Thyroid gland (tissue), 4 donors: ENCODE data around the gene LRRC40. TPM values are rescaled to one million over a fixed set of nuclear protein-coding genes. Genes with fewer than 3 reads are reported as not detected.

Experiments
- DNase-seq, 2 donors: peaks; one replicate each; pipeline ENCODE4 v3.0.0-alpha.2; 2019
- H3K27ac ChIP-seq, 3 donors: fragments of 200-600 bp; sonication (generic); 1 replicate in 2 of 3; 2 replicates in 1 of 3; pipeline ENCODE4 v1.5.1; 2016 to 2019; ENCODE audit warnings: mild to moderate bottlenecking in 1 of 3, moderate library complexity in 1 of 3
- H3K27me3 ChIP-seq: fragments of 200-600 bp; sonication (generic); one replicate; pipeline ENCODE4 v1.5.1; 2019
- H3K36me3 ChIP-seq, 2 donors: fragments of 200-600 bp; sonication (generic); one replicate each; pipeline ENCODE4 v1.5.1; 2016 to 2019
- H3K4me1 ChIP-seq, 2 donors: fragments of 200-600 bp; sonication (generic); one replicate each; pipeline ENCODE4 v1.5.1; 2017 to 2019
- H3K4me3 ChIP-seq, 3 donors: fragments of 200-600 bp; sonication (generic); replicated peaks in 1 of 3; 1 replicate in 2 of 3; 2 replicates in 1 of 3; pipeline ENCODE4 v1.5.1; 2016; ENCODE audit warnings: mild to moderate bottlenecking in 1 of 3
- H3K9me3 ChIP-seq: fragments of 200-600 bp; sonication (generic); one replicate; pipeline ENCODE4 v1.5.1; 2017
- POLR2A ChIP-seq, 2 donors: fragments of 450-650 bp; IDR thresholded peaks; one replicate each; pipeline ENCODE4 v1.6.1; 2017; ENCODE audit warnings: antibody characterized with exemption in 2 of 2, mild to moderate bottlenecking in 2 of 2, moderate library complexity in 1 of 2
- WGBS, 2 donors: methylation state at CpG; one replicate each; pipeline ENCODE4 v1.1.5; 2017; 5-methylcytosine and 5-hydroxymethylcytosine counted together
- intact Hi-C: fragments of 100-400 bp; cut with DNase I; formaldehyde crosslinking; loops from one replicate; pipeline ENCODE4 v1.15.1; 2023
- total RNA-seq, 4 donors: library from RNA; depleted of rRNA; stranded (reverse); fragments of >200 nt; gene quantifications; one replicate each; pipeline ENCODE4 v1.2.3, GENCODE V29; 2016
- TF ChIP-seq, protein P1 (sequence below), 6 experiments: fragments of 200-600 bp in 3 of 6; fragments of 450-650 bp in 3 of 6; sonication (generic) in 3 of 6; IDR thresholded peaks; one replicate each; pipeline ENCODE4 v1.5.1; 2016 to 2019; ENCODE audit warnings: antibody characterized with exemption in 6 of 6, mild to moderate bottlenecking in 2 of 6, inconsistent platforms in 1 of 6, moderate library complexity in 1 of 6

LRRC40 gene
- total RNA-seq, 4 donors from 2014 or later = 13.2 to 21.9 (median 17.0) TPM

DNA sequence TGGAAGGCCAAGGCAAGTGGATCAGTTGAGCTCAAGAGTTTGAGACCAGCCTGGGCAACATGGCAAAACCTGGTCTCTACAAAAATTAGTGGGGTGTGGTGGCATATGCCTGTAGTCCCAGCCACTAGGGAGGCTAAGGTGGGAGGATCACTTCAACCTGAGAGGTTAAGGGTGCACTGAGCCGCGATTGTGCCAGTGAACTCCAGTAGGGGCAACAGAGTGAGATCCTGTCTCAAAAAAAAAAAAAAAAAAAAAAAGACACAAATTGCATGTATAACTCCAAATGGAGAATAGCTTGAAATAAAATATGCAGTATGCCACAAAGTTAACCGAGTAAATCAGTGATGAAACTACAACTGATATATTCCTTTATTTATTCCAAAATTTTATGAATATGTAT, 51.6 kb downstream of the LRRC40 start:
- no peak overlapping the region for H3K27ac ChIP-seq
- H3K36me3 ChIP-seq = peaks cover 0 to 3% of the 10 kb centered on the region in 2 donors
- no peaks in the 10 kb centered on the region for H3K9me3 ChIP-seq
- H3K27me3 ChIP-seq = no peaks in the 10 kb centered on the region
- intact Hi-C loops = no loop called here
- no peak for DNase-seq
- WGBS, 2 donors = 94 to 95% methylated on average over 3 of the region's 3 CpGs
- no peaks in the 10 kb centered on the region for H3K4me1 ChIP-seq
- TF ChIP-seq, protein P1, sequence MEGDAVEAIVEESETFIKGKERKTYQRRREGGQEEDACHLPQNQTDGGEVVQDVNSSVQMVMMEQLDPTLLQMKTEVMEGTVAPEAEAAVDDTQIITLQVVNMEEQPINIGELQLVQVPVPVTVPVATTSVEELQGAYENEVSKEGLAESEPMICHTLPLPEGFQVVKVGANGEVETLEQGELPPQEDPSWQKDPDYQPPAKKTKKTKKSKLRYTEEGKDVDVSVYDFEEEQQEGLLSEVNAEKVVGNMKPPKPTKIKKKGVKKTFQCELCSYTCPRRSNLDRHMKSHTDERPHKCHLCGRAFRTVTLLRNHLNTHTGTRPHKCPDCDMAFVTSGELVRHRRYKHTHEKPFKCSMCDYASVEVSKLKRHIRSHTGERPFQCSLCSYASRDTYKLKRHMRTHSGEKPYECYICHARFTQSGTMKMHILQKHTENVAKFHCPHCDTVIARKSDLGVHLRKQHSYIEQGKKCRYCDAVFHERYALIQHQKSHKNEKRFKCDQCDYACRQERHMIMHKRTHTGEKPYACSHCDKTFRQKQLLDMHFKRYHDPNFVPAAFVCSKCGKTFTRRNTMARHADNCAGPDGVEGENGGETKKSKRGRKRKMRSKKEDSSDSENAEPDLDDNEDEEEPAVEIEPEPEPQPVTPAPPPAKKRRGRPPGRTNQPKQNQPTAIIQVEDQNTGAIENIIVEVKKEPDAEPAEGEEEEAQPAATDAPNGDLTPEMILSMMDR (IDR thresholded peaks at IDR 0.05) = no peak
- TF ChIP-seq POLR2A (IDR thresholded peaks at IDR 0.05) = no peak
- H3K4me3 ChIP-seq = no peak overlapping the region

DNA sequence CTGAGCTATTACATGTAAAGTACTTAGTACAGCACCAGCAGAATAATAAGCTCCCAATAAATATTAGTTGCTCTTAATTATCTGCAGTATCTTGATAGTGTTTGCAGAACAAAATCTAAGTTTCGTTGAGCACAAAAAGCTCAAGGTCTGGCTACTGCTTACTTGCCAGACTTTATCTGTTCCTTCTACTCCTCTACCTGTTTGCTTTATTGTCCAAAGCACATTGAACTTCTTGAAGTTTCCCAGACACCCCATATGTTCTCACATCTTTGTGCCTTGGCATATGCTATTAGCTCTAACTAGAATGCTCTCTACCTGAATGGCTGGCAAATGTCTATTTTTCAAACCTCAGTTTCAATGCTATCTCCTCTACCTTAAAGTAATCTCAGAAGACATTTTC, 54.9 kb downstream of the LRRC40 start:
- intact Hi-C loops = no loop called here
- WGBS, 2 donors = 98 to 100% methylated on average over 1 of the region's 1 CpG
- no peak overlapping the region for H3K4me3 ChIP-seq
- peaks cover 0 to 3% of the 10 kb centered on the region in 2 donors for H3K36me3 ChIP-seq
- TF ChIP-seq POLR2A (IDR thresholded peaks at IDR 0.05) = no peak
- TF ChIP-seq, protein P1 (IDR thresholded peaks at IDR 0.05) = no peak
- H3K4me1 ChIP-seq = no peaks in the 10 kb centered on the region
- no peaks in the 10 kb centered on the region for H3K27me3 ChIP-seq
- no peak for DNase-seq
- no peaks in the 10 kb centered on the region for H3K9me3 ChIP-seq
- no peak overlapping the region for H3K27ac ChIP-seq

DNA sequence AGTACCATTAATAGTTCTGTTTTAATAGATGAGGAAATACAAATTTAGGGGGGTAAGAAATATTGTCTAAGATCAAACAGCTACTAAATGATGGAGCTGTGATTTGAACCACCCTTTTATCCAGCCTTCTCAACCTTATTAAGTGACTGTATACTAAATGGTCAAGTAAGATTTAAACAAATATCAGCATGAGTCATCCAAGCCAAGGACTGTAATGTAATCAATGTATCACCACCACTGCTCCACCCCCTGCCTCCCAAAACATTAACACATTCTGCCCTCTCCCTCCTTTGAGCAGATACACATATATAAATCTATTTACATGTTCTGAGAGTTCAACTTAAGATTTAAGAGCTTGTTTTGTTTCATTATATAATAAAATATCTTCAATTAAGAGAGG, 58.9 kb downstream of the LRRC40 start:
- intact Hi-C loops = no loop called here
- peaks cover 0 to 3% of the 10 kb centered on the region in 2 donors for H3K36me3 ChIP-seq
- no peaks in the 10 kb centered on the region for H3K9me3 ChIP-seq
- H3K27ac ChIP-seq = no peak overlapping the region
- no peak overlapping the region for H3K4me3 ChIP-seq
- DNase-seq = no peak
- no peaks in the 10 kb centered on the region for H3K4me1 ChIP-seq
- no peaks in the 10 kb centered on the region for H3K27me3 ChIP-seq
- TF ChIP-seq, protein P1 (IDR thresholded peaks at IDR 0.05) = no peak
- no peak for TF ChIP-seq POLR2A (IDR thresholded peaks at IDR 0.05)

DNA sequence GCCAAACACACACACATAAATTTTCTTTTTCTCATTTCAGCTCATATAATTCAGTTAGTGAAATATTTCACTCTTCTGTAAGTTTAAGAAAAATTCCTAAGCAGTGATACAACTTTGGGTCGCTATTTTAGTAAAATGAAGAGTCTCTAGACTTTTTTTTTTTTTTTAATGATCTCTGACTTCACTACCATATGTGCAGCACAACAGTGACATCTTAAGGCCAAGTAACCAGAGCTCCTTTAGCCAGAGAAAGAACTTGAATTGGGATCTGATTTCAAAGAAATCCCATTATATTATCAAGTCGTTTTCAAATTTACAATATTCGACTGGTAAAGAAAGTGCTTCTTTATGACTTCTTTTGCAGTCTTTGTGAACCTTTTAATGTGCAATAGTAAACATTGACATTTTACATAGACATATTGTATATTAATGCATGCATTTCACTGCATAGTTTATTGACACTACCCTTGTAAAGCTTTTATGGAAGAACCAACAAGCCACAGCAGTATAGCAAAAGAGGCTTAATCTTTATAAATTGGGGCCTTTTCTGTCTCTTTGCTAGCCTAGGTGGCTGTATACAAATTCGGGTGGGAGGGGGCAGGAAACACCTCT, 62.2 kb downstream of the LRRC40 start:
- no peak for DNase-seq
- H3K27me3 ChIP-seq = no peaks in the 10 kb centered on the region

DNA sequence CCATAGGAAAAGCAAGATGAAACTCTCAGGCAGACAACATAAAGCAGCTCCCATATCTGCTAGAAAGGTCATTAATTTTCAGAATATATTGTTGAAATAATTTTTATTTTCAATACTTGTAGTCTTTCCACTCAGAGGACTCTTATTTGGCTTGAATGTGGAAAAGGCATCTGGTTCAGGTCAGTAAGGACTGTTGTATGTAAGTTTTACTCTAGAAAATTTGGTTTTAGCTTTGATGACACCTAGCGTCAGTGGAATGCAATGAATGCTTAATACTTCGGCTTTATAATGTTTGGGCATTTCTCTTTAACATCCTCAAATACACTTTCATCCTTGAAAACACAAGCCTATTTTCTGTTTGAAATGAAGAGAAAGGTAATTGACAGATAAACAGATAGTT, 63.3 kb downstream of the LRRC40 start:
- intact Hi-C loops = no loop called here
- no peak overlapping the region for H3K4me3 ChIP-seq
- WGBS, 2 donors = 43 to 48% methylated on average over 2 of the region's 2 CpGs
- no peak for DNase-seq
- H3K9me3 ChIP-seq = no peaks in the 10 kb centered on the region
- TF ChIP-seq, protein P1 (IDR thresholded peaks at IDR 0.05) = peak in 2 of 6 experiments; percentile 24 to 28
- no peak for TF ChIP-seq POLR2A (IDR thresholded peaks at IDR 0.05)
- H3K27ac ChIP-seq = no peak overlapping the region
- no peaks in the 10 kb centered on the region for H3K27me3 ChIP-seq
- no peaks in the 10 kb centered on the region for H3K36me3 ChIP-seq
- no peaks in the 10 kb centered on the region for H3K4me1 ChIP-seq

More for the DNA sequence above, 62.2 kb downstream of the LRRC40 start:
- intact Hi-C loops = no loop called here
- 59 to 64% methylated on average over 4 of the region's 4 CpGs for WGBS, 2 donors
- no peak overlapping the region for H3K4me3 ChIP-seq
- no peak overlapping the region for H3K27ac ChIP-seq
- H3K36me3 ChIP-seq = no peaks in the 10 kb centered on the region
- no peaks in the 10 kb centered on the region for H3K9me3 ChIP-seq
- H3K4me1 ChIP-seq = no peaks in the 10 kb centered on the region
- TF ChIP-seq POLR2A (IDR thresholded peaks at IDR 0.05) = no peak
- TF ChIP-seq, protein P1 (IDR thresholded peaks at IDR 0.05) = no peak
